GM12891 (cell line): Measurements from ENCODE around the gene ANTXR2.

Experiments used
- DNase-seq: peaks from one replicate; pipeline ENCODE4 v3.0.0; 2011; ENCODE audit warnings: low spot score; ENCODE audit not compliant: insufficient read length
- FAIRE-seq: peaks from 2 replicates; lab custom pipeline; 2011; peaks lifted over from hg19 to GRCh38; lab: Jason Lieb, UNC
- PAX5 ChIP-seq: IDR thresholded peaks from 2 replicates; pipeline ENCODE4 v1.6.1; 2011; ENCODE audit warnings: low read length, moderate library complexity, mild to moderate bottlenecking; ENCODE audit not compliant: insufficient read depth, severe bottlenecking
- POLR2A ChIP-seq: IDR thresholded peaks from 2 replicates; pipeline ENCODE4 v1.6.1; 2011; ENCODE audit warnings: low read depth, low read length, control low read depth
- POLR2AphosphoS5 ChIP-seq: IDR thresholded peaks from 2 replicates; pipeline ENCODE4 v1.6.1; 2011; ENCODE audit warnings: low read depth, low read length, control low read depth
- POU2F2 ChIP-seq: IDR thresholded peaks from 2 replicates; pipeline ENCODE4 v1.6.1; 2011; ENCODE audit warnings: low read depth, mild to moderate bottlenecking, control low read depth, low read length, moderate library complexity
- SPI1 ChIP-seq: IDR thresholded peaks from 2 replicates; pipeline ENCODE4 v1.6.1; 2011; ENCODE audit warnings: low read depth, low read length, control low read depth
- TAF1 ChIP-seq: IDR thresholded peaks from 2 replicates; pipeline ENCODE4 v1.6.1; 2011; ENCODE audit warnings: low read depth, low read length, control low read depth

ANTXR2 gene

GRCh38 chr4:80072228-80072743, 743 bp downstream of the ANTXR2 start:
- DNase-seq (no peak), FAIRE-seq (no peak)
- TF ChIP-seq POLR2A (no peak), POU2F2 (no peak), PAX5 (no peak), POLR2AphosphoS5 (no peak), TAF1 (no peak), SPI1 (no peak)

- FAIRE-seq, result peak; percentile 70
- no peak for DNase-seq
- TF ChIP-seq POLR2A (no peak), POU2F2 (no peak), PAX5 (peak; percentile 8), POLR2AphosphoS5 (no peak), SPI1 (peak; percentile 83), TAF1 (no peak)
Observed at GRCh38 chr4:80071604-80072227, 1.3 kb downstream of the ANTXR2 start.

- no peak for TF ChIP-seq PAX5
- no peak for TF ChIP-seq POLR2A
- no peak for TF ChIP-seq TAF1
- no peak for TF ChIP-seq POLR2AphosphoS5
- no peak for TF ChIP-seq POU2F2
- TF ChIP-seq SPI1, result no peak
- DNase-seq (no peak), FAIRE-seq (no peak)
Observed at GRCh38 chr4:80070880-80071603, 2.0 kb downstream of the ANTXR2 start.

GRCh38 chr4:80069837-80070731, 2.9 kb downstream of the ANTXR2 start:
- TF ChIP-seq POLR2AphosphoS5 (no peak), POLR2A (no peak), POU2F2 (no peak), SPI1 (no peak), TAF1 (no peak), PAX5 (no peak)
- FAIRE-seq, result no peak
- no peak for DNase-seq

- FAIRE-seq (no peak), DNase-seq (no peak)
Observed at GRCh38 chr4:80069108-80069836, 3.8 kb downstream of the ANTXR2 start.

GRCh38 chr4:80065601-80066000, 7.4 kb downstream of the ANTXR2 start:
- FAIRE-seq, result no peak
- TF ChIP-seq PAX5, result no peak
- TF ChIP-seq TAF1, result no peak
- TF ChIP-seq SPI1, result no peak
- no peak for TF ChIP-seq POLR2A
- TF ChIP-seq POLR2AphosphoS5, result no peak
- no peak for TF ChIP-seq POU2F2
- no peak for DNase-seq

More at GRCh38 chr4:80069108-80069836, 3.8 kb downstream of the ANTXR2 start:
- TF ChIP-seq TAF1 (no peak), POU2F2 (no peak), PAX5 (no peak), POLR2A (no peak), SPI1 (no peak), POLR2AphosphoS5 (no peak)

- no peak for TF ChIP-seq SPI1
- no peak for TF ChIP-seq POLR2A
- TF ChIP-seq TAF1, result no peak
- TF ChIP-seq POLR2AphosphoS5, result no peak
- no peak for TF ChIP-seq PAX5
- no peak for TF ChIP-seq POU2F2
- FAIRE-seq, result no peak
- no peak for DNase-seq
Observed at GRCh38 chr4:80062527-80062926, 10.5 kb downstream of the ANTXR2 start.

- FAIRE-seq (peak; percentile 82), DNase-seq (no peak)
- TF ChIP-seq SPI1, result no peak
- TF ChIP-seq POLR2A, result no peak
Observed at GRCh38 chr4:80060804-80061203, 12.2 kb downstream of the ANTXR2 start.

GRCh38 chr4:80058740-80059139, 14.3 kb downstream of the ANTXR2 start:
- TF ChIP-seq TAF1, result no peak
- TF ChIP-seq POLR2AphosphoS5, result no peak
- peak; percentile 90 for TF ChIP-seq SPI1
- TF ChIP-seq PAX5, result peak; percentile 78
- peak; percentile 66; the same call in 1 of the 2 replicates for TF ChIP-seq POU2F2
- DNase-seq (peak; percentile 20), FAIRE-seq (peak; percentile 70)
